HG02943 (cell line): Measurements from ENCODE around the gene DIAPH3.

ENCODE experiments used
- ATAC-seq: cut with Tn5 transposase; IDR thresholded peaks from one replicate; pipeline ENCODE4 v1.9.1; 2021; ENCODE audit warnings: mild to moderate bottlenecking, low read depth, moderate library complexity; ENCODE audit not compliant: unreplicated experiment

DIAPH3 gene

DNA sequence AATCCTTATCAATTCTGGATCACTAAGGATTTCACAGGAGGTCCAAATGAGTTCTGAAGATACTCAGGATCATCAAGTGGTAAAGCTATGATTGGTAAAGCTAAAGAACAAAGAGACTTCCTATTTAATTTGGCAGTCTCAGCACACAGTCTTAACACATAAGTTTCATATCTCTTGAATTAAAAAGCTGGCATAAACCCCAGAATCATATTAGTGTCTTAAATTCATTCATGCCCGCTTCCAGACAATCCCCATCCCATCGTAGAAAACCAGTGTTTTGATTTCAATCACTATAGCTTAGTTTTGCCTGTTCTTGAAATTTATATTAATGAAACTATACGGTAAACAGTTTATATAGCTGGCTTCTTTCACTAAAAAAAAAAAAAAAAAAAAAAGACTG is 278.7 kb downstream of the DIAPH3 start:
- no peak for ATAC-seq

DNA sequence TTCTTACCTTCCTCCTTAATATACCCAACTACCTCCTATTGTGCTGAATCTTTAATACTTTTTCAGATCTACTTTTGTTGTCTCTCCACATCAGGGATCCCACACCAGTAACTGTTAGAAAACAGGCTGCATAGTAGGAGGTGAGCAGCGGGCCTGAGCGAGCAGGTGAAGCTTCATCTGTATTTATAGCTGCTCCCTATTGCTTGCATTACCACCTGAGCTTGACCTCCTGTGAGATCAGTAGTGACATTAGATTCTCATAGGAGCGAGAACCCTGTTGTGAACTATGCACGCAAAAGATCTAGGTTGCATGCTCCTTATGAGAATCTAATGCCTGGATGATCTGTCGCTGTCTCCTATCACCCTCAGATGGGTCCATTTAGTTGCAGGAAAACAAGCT is 279.8 kb downstream of the DIAPH3 start:
- no peak for ATAC-seq

DNA sequence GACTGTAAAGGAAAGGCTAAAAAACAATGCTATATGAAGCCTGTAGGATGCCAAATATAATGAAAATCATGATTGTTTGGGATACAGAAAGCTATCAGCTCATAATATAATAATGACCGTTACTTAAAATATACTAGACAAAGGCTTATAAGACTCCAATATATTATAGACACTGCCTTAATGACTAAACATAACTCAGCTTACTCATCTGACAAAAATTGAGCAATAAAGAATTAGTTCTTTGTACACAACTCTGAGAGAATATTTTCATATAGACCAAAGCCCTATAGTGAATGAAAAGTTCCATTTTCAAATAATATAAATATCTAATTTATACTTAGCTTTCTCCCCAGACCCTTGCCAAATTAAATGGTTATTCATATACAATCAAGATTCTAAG is 283.3 kb downstream of the DIAPH3 start:
- ATAC-seq, result no peak

DNA sequence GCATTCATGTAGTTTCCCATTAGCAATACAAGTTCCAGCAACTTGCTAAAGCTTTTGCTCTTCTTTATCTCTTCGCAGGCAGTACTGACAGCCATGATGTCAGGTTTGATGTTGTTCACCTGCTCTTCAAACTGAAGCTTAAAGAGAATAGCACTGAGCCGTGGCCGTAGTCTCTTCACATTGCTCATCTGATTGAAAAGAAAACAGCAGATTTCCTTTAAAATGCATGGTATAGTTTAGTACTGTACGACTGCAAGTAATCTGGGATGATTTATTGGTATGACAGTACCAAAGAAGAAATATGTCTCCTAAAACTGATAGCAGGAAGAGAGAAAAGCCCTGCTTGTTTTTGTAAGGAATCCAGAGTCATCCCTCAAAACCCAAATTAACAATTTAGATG is 284.4 kb downstream of the DIAPH3 start:
- ATAC-seq, result no peak

DNA sequence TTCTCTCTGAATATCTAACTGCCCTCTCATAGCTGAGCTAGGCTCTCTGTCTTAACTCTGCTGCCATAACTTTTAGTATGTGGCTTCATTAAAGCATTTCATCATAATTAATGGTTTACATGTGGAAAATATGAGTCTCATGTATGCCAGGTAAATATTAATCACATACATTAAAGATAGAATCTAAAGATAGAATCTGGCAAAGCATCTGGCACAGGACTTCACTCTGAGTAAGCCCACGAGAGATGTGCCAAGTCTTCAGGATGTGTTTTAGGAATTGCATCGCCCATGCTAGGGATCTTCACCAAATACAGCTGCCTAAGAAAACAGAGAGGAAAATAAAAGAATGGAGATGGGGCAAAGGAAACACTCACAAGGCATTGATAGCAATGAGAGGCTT is 285.8 kb downstream of the DIAPH3 start:
- ATAC-seq, result no peak

DNA sequence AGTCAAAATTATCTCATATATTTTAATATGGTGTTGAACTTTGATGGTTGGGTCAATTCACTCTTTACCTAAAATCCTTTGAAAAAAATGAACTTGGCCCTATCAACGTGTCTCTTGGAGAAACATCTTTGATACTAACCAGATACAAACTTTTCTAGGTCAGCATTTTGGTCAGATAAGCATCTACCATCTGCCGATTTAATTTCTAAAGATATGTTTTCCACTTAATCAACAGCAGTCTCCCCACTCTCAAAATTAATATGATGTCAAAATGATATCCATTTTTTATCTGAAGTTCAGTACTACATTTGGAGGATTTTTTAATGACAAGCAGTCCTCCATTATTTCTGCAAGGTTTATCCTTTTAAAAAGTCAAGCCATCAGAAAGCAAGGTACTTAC is 288.8 kb downstream of the DIAPH3 start:
- no peak for ATAC-seq

DNA sequence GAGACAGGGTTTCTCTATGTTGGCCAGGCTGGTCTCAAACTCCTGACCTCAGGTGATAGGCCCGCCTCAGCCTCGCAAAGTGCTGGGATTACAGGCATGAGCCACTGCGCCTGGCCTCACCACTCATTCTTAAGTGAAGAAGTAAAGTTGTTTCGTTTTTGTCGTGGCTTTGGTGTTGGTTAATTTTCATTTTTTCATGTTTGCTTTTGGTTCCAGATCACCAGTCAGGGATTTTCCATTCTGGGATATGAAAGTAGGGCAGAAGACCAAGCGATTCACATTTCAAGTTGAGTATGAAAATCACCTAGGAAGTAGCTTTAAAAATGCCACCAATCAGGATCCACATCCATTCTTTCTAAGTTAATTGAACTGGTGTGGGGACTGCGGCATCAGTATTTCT is 289.9 kb downstream of the DIAPH3 start:
- no peak for ATAC-seq

DNA sequence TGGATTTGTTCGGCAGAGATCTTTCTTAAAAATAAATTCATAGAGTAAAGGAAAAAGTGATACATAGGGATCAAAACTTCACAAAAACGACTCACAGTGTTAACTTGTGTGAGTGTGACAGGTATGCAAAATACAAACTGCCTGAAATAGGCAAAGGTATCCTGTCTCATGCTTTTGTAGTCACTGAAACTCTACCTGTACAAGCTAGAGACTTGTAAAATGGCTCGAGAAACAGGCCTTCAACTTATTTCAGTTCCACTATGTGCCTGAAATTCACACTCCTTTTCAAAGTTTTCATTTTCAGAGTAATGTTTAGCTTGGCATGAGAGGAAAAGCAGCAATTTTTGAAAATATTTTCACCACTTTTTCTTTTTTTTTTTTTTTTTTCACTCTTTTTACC is 290.4 kb downstream of the DIAPH3 start:
- ATAC-seq, result no peak

DNA sequence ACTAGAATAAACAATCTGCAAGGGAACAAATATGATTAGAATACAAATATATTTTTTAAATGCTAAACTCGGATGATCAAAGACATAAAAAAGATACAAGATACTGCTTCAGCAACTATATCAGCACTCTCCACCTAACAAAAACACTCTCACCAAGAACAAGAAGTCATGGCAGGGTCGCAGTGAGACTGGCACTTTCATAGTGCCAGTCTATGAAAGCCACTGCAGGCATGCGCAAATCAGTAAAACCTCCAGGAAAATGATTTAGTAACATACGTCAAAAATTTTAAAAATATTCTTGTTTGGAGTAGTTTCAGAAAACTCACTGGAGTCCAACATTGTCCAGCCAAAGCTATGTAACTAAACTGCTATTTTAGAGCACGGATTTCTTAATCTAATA is 295.9 kb downstream of the DIAPH3 start:
- ATAC-seq, result no peak

DNA sequence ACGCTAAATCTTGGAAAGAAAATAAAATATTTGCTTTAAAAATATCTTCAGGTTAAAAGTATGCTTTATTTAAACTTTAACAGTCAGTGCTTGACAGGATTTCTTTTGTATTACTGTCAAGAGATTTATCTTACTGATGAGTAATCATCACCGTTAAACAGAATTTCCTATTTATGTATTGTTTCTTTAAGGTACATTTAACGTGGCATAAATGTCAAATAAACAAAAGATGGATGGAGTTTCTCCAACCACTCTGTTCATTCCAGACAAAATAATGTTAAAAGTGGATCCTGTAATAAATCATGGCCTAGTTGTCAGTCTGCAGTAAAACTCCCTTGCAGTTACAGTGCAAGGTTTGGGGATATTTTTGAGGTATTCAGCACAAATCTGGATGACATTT is 298.3 kb downstream of the DIAPH3 start:
- ATAC-seq, result no peak

DNA sequence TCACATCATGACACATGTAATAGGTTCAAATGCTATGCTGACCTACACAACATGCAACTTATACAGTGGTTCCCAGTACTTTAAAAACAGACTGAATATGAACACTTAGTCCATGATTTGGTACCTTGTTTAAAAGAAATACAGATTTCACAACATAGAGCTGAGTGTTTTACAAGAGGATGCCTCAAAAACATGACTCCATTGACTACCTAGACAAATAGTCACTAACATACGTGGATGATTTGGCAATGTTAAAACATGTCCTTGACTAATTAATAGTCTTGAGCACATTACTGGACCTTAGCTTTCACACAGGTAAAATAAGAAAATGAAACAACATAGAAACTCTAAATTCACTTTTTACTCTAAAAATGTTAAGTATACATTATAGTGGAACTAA is 300.1 kb downstream of the DIAPH3 start:
- ATAC-seq, result no peak

DNA sequence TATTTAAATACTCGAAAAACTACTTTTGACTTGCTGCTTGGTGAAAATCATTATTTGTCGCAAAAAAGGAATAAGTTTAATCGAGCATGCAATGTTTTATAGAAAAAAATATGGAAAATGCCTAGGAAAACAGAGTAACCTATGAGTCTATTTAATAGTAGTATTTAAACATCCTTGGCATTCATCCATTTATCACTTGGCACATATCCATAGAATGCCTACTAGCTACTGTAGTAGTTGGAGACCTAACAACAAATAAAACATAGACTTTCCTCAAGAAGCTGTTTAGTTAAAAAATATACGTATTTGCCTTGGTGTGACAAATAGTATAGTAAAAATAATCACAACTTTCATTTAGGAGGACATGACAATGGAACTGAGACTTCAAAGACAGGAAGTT is 302.1 kb downstream of the DIAPH3 start:
- no peak for ATAC-seq

DNA sequence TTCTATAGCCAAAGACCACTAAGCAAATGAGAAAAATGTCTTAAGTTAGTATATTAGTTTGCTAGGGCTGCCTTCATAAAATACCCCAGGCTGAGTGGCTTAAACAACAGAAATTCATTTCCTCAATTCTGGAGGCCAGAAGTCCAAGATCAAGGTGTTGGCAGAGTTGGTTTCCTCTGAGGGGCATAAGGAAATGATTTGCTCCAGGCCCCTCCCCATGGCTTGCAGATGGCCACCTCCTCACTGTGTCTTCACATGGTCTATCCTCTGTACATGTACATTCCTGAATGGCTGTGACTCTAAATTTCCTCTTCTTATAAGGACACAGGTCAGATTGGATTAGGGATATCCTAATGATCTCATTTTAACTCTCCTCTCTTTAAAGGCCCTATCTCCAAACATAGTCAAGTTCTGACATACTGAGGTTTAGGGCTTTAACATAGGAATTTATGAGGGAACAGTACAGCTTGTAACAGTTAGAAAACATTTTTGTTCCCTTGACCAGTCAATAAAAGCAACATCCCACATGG is 307.4 kb downstream of the DIAPH3 start:
- ATAC-seq, result no peak

DNA sequence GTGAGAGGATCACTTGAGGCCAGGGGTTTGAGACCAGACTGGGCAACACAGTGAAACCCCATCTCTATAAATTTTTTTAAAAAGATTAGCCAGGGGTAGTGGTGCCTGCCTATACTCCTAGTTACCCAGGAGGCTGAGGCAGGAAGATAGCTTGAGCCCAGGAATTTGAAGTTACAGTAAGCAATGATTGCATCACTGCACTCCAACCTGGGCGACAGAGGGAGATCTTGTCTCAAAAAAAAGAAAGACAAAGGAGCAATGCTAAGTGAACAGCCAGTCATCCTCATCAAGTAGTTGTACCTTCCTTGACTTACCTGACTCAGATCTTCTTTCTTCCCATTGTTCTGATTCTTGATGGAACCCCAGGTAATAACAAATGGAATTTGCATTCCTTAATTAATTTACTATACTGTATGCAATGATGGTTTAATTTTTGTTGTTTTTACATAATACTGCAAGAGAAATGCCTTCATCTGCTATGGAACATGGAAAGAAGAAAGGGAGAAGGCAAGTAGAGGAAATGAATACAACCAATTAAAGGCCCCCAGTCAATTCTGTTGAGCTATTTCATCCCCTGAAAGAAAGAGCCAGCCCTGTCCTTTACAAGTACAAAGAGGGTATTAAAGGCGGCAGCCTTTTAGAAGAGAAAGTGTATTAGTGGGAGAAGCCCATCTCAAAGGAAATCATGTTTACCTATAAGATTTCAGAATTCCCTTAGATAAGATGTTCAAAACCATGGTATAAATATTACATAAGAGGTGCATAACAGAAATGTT is 316.7 kb downstream of the DIAPH3 start:
- no peak for ATAC-seq

DNA sequence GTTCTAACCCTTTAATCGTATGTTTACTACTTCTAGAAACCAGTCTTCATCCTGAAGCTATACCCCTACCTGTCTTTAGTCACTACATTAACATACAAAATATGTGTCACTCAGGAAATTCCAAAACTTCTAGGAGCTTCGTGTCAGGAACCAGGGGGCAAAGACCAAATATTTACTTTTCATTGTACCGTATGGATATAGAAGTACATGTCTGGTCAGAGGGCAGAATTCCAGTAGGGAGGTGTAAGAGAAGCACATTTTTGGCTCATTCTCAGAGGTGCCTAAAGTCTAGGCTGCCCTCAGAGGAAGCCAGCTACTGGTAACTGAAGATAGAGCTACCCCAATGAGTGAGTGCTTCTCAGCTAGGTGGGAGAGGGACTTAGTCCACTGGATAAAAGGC is 320.7 kb downstream of the DIAPH3 start:
- ATAC-seq, result no peak

DNA sequence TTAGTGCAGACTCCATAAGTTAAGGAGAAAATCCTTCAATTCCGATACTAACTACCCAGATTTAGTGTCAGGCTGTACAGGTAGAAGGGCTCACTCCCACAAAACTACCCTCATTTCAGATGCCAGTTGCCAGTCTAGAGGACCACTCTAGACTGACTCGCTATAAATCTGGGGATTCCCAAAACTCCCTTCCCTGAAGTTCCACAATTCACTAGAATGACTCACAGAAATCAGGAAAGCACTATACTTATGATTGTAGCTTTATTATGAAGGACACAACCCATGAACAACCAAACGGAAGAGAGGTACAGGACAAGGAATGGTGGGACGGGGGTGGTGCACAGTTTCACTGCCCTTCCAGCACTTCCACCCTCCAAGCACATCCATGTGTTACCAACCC is 321.2 kb downstream of the DIAPH3 start:
- no peak for ATAC-seq

DNA sequence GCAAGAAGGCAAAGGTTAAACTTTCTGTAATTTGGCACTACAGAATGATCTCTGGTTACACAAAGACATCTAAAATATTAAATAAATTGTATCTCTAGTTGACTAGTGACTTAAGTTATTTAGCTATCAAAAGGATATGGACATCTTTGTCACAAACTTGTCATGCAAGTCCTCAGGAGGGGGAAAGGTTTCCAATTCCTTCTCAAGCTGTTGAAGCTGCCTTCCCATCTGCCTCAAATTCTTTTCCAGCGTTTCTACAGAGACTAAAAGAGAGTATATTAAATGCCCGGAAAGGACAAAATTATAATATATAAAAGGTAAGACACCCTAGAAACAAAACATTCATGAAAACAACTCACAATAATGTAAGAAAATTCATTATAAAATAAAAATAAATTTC is 324.5 kb downstream of the DIAPH3 start:
- no peak for ATAC-seq

DNA sequence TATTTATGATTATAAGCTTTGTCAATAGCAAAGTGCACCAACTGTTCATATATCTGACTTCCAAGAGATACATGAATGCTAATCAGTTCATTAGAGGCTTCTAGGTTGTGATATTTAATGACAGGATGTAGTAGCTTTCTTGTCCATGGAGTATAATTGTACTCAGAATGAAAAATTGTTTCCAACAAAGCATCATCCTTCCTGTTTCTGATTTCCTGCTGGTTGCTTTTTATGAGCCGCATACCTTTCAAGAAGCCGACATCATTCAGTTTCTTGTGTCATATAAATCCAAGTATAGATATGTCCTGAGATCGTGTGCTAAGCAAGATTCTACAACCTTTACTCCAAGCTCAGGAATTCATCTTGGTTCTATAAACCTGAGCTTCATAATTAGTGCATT is 326.6 kb downstream of the DIAPH3 start:
- ATAC-seq, result no peak

DNA sequence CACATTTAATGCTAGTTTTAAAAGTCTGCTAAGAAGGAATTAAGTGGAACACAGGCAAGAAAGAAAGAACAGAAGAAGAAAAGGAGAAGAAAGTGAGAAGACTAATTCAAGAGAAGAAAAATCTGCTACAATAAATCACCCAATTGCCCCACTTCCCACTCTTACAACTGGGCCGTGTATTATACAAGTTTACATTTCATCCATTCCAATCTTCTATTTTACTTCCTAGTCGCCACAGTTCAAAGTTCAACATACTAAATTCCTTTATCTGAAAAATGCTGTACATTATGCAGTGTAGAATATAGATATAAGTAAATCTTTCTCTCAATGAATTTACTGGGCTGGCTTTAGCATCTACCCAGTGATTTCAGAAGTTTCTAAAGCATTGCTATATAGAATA is 328.2 kb downstream of the DIAPH3 start:
- no peak for ATAC-seq

DNA sequence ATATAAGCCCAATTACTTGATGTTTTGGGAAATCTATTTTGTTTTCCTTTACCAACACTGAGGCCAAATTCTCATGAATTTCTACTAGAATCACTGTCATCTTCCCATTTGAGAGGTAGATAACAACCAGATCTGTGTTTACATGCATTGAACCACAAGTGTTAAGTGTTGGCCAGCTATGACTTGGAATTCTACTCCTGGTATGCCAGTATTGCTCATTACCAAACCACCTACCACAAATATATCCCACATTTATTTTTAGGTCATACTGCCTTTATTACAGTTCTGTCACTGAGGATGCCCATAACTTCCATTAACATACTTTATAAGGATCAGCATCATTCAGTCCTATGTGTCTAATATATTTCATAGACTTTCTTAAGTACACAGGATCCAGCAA is 328.9 kb downstream of the DIAPH3 start:
- ATAC-seq, result no peak

DNA sequence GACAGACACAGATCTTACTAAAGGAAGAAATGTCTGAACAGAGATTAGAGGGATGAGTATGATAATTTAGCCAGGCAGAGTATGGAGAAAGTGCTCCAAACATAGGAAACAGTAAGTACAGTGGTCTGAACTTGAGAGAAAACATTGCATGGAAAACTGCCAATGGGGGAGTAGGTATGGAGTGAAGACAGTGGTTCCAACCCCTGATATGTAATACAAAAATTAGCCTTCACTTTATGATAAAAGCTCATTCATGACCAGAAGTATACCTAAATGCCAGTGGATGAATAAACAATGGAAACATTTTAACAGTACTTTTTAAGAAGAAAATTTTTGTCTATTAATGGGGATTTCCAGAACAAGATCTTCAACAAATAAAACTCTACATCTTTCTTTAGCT is 334.0 kb downstream of the DIAPH3 start:
- no peak for ATAC-seq

DNA sequence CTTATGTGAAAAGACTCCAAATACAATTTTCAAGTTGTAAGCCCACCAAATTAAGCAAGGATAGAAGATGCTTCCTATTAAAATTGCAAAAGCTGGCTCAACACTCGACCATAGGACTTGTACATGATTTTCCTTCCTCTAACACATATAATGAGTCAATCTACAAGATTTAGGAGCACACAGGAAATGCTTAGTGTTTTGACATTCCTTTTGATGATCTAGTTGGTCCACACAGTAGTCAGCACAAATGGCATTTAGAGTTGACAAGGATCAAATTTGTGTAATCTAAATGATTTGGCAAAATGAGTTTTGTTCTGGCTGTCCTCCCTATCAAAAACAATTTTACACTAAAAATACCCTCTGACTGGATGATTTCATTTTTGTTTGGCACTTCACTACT is 340.2 kb downstream of the DIAPH3 start:
- no peak for ATAC-seq

DNA sequence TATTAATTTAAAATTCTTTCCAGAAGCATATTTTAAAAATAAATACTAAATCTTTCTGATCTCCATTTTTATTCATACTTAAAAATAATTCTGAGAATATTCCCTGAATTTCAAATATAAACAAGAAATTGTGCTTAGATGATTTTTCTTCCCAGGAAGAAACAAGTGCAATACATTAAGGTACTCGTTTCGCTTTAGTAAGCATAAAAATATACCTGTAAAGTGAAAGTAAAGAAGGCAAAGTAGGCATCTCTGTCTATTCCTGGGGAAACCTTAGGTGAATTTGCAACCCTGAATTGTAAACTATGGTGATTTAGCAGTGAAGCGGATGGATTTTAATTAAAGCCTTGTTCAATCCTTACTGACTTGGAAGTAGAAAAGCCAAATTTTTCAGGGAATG is 354.2 kb downstream of the DIAPH3 start:
- no peak for ATAC-seq
